Uterus (tissue), 2 donors: ENCODE measurements around the gene PRIMA1.

Source experiments
- POLR2A ChIP-seq, 2 donors: fragments of 450-650 bp; IDR thresholded peaks; one replicate each; pipeline ENCODE4 v1.6.1; 2016; ENCODE audit warnings: antibody characterized with exemption in 2 of 2, mild to moderate bottlenecking in 1 of 2, moderate library complexity in 1 of 2
- TF ChIP-seq, protein P1 (sequence below), 4 experiments: fragments of 200-600 bp in 2 of 4; fragments of 450-650 bp in 2 of 4; sonication (generic) in 2 of 4; IDR thresholded peaks; one replicate each; pipeline ENCODE4 v1.5.1; 2016 to 2019; ENCODE audit warnings: antibody characterized with exemption in 4 of 4, mild to moderate bottlenecking in 2 of 4, moderate library complexity in 1 of 4

DNA sequence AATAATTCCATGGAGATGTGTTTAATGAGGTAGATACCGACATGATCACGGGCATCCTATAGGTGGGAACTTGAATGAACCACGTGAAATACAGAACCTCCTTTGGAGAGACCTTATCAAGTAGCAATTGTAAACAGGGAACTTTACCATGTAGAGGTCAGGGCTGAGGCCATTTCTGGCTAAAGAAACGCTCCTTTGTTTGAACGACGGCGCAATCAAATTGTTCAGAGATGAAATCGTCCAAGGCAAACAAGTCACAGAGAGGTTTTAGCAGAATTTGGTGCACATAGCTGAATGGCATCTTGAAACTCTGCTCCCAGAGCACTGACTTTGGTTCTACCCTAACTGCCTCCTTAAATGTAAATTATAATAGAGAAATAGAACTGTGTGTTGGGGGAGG lies 9.8 kb downstream of the PRIMA1 start:
- TF ChIP-seq POLR2A (IDR thresholded peaks at IDR 0.05): no peak
- TF ChIP-seq, protein P1, sequence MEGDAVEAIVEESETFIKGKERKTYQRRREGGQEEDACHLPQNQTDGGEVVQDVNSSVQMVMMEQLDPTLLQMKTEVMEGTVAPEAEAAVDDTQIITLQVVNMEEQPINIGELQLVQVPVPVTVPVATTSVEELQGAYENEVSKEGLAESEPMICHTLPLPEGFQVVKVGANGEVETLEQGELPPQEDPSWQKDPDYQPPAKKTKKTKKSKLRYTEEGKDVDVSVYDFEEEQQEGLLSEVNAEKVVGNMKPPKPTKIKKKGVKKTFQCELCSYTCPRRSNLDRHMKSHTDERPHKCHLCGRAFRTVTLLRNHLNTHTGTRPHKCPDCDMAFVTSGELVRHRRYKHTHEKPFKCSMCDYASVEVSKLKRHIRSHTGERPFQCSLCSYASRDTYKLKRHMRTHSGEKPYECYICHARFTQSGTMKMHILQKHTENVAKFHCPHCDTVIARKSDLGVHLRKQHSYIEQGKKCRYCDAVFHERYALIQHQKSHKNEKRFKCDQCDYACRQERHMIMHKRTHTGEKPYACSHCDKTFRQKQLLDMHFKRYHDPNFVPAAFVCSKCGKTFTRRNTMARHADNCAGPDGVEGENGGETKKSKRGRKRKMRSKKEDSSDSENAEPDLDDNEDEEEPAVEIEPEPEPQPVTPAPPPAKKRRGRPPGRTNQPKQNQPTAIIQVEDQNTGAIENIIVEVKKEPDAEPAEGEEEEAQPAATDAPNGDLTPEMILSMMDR (IDR thresholded peaks at IDR 0.05): no peak
